PC-3 (cell line): Measurements from ENCODE around the gene LRRC7.

Source experiments
- CTCF ChIP-seq: fragments of 300-600 bp; sonication (generic); conservative IDR thresholded peaks from 2 replicates; pipeline ENCODE4 v1.5.1; 2017; ENCODE audit warnings: antibody characterized with exemption, low read depth, mild to moderate bottlenecking, low read length
- EZH2 ChIP-seq: fragments of 300-600 bp; sonication (generic); IDR thresholded peaks from one replicate; pipeline ENCODE4 v1.6.1; 2017; ENCODE audit warnings: antibody characterized with exemption, mild to moderate bottlenecking, low read length; ENCODE audit not compliant: unreplicated experiment
- EZH2phosphoT487 ChIP-seq: fragments of 300-600 bp; sonication (generic); IDR thresholded peaks from 2 replicates; pipeline ENCODE4 v1.6.1; 2018; ENCODE audit warnings: mild to moderate bottlenecking, antibody characterized with exemption, low read length, borderline replicate concordance

DNA sequence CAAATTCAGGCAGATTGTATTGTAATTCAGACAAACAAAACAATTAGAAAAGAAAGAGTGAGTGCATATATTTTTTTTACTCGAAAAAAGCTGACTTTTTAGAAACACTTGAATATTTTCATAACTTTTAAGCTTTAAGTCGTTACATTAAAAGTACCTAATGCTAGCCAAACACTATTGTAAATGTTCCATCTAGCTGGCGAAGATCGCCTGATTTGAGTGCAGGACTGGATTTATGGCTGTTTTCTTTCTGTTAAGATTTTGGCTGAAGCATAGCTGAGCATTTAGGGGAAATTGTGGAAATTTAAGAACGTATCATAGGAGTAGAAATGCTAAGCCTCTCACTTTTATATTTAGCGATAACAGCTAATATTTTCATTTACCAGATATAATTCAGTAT, 24.6 kb downstream of the LRRC7 start:
- TF ChIP-seq CTCF: no peak
- no peak for TF ChIP-seq EZH2
- TF ChIP-seq EZH2phosphoT487: no peak
